ENCODE results near the gene UBE2K. TPM values are rescaled to one million over a fixed set of nuclear protein-coding genes. Genes with fewer than 3 reads are reported as not detected.

Gene UBE2K
- total RNA-seq, 2 donors from 2014 or later, result 12.2 to 19.5 TPM

GRCh38 chr4:39660045-39660444, 37.9 kb upstream of the UBE2K start:
- TF ChIP-seq, protein P1, sequence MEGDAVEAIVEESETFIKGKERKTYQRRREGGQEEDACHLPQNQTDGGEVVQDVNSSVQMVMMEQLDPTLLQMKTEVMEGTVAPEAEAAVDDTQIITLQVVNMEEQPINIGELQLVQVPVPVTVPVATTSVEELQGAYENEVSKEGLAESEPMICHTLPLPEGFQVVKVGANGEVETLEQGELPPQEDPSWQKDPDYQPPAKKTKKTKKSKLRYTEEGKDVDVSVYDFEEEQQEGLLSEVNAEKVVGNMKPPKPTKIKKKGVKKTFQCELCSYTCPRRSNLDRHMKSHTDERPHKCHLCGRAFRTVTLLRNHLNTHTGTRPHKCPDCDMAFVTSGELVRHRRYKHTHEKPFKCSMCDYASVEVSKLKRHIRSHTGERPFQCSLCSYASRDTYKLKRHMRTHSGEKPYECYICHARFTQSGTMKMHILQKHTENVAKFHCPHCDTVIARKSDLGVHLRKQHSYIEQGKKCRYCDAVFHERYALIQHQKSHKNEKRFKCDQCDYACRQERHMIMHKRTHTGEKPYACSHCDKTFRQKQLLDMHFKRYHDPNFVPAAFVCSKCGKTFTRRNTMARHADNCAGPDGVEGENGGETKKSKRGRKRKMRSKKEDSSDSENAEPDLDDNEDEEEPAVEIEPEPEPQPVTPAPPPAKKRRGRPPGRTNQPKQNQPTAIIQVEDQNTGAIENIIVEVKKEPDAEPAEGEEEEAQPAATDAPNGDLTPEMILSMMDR (IDR thresholded peaks at IDR 0.05), result no peak
- no peak for TF ChIP-seq POLR2A (IDR thresholded peaks at IDR 0.05)
- Histone ChIP-seq H3K4me1 (peaks cover 9% of the 10 kb centered on the region), H3K27ac (no peak overlapping the region), H3K36me3 (replicated peaks in 1 of 2; ENCODE audit: insufficient read depth in 1 of 2, low read depth in 2 of 2) (no peaks in the 10 kb centered on the region), H3K27me3 (no peaks in the 10 kb centered on the region), H3K9me3 (no peaks in the 10 kb centered on the region), H3K4me3 (no peak overlapping the region)
- 84 to 89% methylated on average over 6 of the region's 6 CpGs for WGBS, 2 donors
- DNase-seq (no peak), ATAC-seq (no peak)
- intact Hi-C loops (cut with DNase I), result no loop called here

DNA sequence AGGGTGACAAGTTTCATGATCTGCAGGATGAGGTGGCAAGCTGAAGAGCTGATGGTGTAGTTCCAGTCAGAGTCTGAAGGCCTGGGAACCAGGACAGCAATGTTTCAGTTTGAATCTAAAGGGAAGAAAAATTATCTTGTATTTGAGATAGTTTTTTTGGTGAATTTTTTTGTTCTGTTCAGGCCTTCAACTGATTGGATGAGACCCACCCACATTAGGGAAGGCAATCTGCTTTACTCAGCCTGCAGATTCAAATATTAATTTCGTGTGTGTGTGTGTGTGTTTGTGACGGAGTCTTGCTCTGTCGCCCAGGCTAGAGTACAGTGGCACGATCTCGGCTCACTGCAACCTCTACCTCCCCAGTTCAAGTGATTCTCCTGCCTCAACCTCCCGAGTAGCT, 37.2 kb upstream of the UBE2K start:
- Histone ChIP-seq H3K9me3 (no peaks in the 10 kb centered on the region), H3K36me3 (replicated peaks in 1 of 2; ENCODE audit: insufficient read depth in 1 of 2, low read depth in 2 of 2) (no peaks in the 10 kb centered on the region), H3K27ac (no peak overlapping the region), H3K27me3 (no peaks in the 10 kb centered on the region), H3K4me3 (no peak overlapping the region), H3K4me1 (peaks cover 9% of the 10 kb centered on the region)
- ATAC-seq (no peak), DNase-seq (no peak)
- intact Hi-C loops (cut with DNase I), result no loop called here
- TF ChIP-seq, protein P1 (IDR thresholded peaks at IDR 0.05), result no peak
- no peak for TF ChIP-seq POLR2A (IDR thresholded peaks at IDR 0.05)
- WGBS, 2 donors, result 90 to 91% methylated on average over 6 of the region's 6 CpGs

DNA sequence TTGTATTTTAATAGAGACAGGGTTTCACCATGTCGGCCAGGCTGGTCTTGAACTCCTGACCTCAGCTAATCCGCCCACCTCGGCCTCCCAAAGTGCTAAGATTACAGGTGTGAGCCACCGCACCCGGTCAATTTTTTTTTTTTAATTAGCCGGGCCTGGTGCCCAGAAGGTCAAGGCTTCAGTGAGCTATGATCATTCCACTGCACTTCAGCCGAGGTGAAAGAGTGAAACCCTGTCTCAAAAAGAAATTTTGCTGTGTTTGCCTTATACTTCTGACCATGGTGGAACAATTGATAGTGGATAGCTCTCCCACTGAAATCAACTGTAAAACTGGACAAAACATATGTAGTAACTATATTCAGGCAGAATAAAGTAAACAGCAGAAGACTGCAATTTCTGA, 35.3 kb upstream of the UBE2K start:
- Histone ChIP-seq H3K9me3 (no peaks in the 10 kb centered on the region), H3K27me3 (no peaks in the 10 kb centered on the region), H3K4me3 (no peak overlapping the region), H3K36me3 (replicated peaks in 1 of 2; ENCODE audit: insufficient read depth in 1 of 2, low read depth in 2 of 2) (no peaks in the 10 kb centered on the region), H3K27ac (no peak overlapping the region), H3K4me1 (no peaks in the 10 kb centered on the region)
- no peak for TF ChIP-seq POLR2A (IDR thresholded peaks at IDR 0.05)
- TF ChIP-seq, protein P1 (IDR thresholded peaks at IDR 0.05), result no peak
- WGBS, 2 donors, result 63 to 89% methylated on average over 7 of the region's 7 CpGs
- no peak for DNase-seq
- intact Hi-C loops (cut with DNase I), result no loop called here
- ATAC-seq, result no peak

- no peak for TF ChIP-seq POLR2A (IDR thresholded peaks at IDR 0.05)
- TF ChIP-seq, protein P1 (IDR thresholded peaks at IDR 0.05), result no peak
- H3K36me3 ChIP-seq (replicated peaks in 1 of 2; ENCODE audit: insufficient read depth in 1 of 2, low read depth in 2 of 2), result no peaks in the 10 kb centered on the region
- WGBS, 2 donors, result 67 to 75% methylated on average over 3 of the region's 3 CpGs
- intact Hi-C loops (cut with DNase I), result no loop called here
- H3K4me1 ChIP-seq, result no peaks in the 10 kb centered on the region
- no peaks in the 10 kb centered on the region for H3K27me3 ChIP-seq
- H3K9me3 ChIP-seq, result no peaks in the 10 kb centered on the region
- no peak for ATAC-seq
- H3K27ac ChIP-seq, result no peak overlapping the region
- no peak overlapping the region for H3K4me3 ChIP-seq
- DNase-seq, result no peak
Observed at GRCh38 chr4:39664828-39665731, 32.9 kb upstream of the UBE2K start.

DNA sequence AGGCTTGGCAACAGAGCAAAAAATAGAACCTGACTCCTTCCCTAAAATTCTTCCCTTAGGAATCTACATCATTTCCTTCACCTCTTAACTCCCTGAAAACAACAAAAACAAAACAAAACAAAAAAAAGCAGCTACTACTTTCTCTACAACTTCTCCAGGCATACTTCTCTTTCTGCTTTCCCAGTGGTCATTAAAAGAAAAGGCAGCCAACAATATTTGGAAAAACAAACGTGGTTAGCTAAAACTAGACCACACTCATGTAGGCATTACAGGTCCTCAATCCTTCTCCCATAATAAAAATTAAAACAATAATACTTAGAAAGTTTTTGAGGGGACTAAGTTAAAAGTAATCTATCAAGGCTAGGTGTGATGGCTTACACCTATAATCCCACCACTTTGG, 30.2 kb upstream of the UBE2K start:
- Histone ChIP-seq H3K4me1 (no peaks in the 10 kb centered on the region), H3K36me3 (replicated peaks in 1 of 2; ENCODE audit: insufficient read depth in 1 of 2, low read depth in 2 of 2) (no peaks in the 10 kb centered on the region), H3K4me3 (no peak overlapping the region), H3K9me3 (no peaks in the 10 kb centered on the region), H3K27me3 (no peaks in the 10 kb centered on the region), H3K27ac (no peak overlapping the region)
- DNase-seq (no peak), ATAC-seq (no peak)
- WGBS, 2 donors, result 33 to 46% methylated on average over 1 of the region's 1 CpG
- intact Hi-C loops (cut with DNase I), result no loop called here
- TF ChIP-seq, protein P1 (IDR thresholded peaks at IDR 0.05), result no peak
- TF ChIP-seq POLR2A (IDR thresholded peaks at IDR 0.05), result no peak

Measured in body of pancreas (tissue), 4 donors.